GM13977 (cell line): ENCODE results near the gene TEKT1.
"Not testable (repeated sequence)": the region's sequence is repeated elsewhere in the genome, so short reads cannot be mapped to it uniquely, and the experiment has no call there.

Experiments used
- DNase-seq: peaks from one replicate; pipeline ENCODE4 v3.0.0; 2012; ENCODE audit warnings: low spot score
- in situ Hi-C: fragments of 300-500 bp; cut with MboI; formaldehyde crosslinking; loops from one replicate; pipeline ENCODE4 v1.12.0; 2022; ENCODE audit warnings: low sequenced_read_pairs, low pct_unique_long_range_greater_than_20kb, mixed read lengths, inconsistent platforms; ENCODE audit not compliant: unreplicated experiment
- TF ChIP-seq, protein P1 (sequence below): IDR thresholded peaks from 2 replicates; pipeline ENCODE4 v1.5.1; 2012; ENCODE audit warnings: mild to moderate bottlenecking, control low read depth; ENCODE audit not compliant: insufficient read depth; ENCODE audit errors: extremely low read depth, missing control alignments

The TEKT1 gene

DNA sequence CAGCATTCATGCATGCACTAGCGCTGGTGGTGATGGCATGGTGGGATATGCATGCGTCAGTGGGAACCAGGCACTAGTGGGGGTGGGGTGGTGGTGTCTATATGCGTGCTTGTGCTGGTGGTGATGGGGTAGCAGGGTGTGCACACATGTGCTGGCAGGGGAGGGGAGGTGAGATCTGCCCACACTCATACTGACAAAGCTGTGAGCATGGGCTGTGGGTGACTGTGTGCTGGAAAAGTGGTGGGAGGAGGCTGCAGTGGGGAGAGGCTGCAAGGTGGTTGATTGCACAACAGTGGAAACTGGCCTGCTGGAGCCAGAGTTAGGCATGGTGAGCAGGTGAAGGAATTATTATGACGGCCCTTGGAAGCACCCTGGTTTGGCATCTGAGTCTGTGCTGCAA lies 31.3 kb upstream of the TEKT1 start:
- in situ Hi-C loops = no loop called here
- no peak for DNase-seq
- TF ChIP-seq, protein P1, sequence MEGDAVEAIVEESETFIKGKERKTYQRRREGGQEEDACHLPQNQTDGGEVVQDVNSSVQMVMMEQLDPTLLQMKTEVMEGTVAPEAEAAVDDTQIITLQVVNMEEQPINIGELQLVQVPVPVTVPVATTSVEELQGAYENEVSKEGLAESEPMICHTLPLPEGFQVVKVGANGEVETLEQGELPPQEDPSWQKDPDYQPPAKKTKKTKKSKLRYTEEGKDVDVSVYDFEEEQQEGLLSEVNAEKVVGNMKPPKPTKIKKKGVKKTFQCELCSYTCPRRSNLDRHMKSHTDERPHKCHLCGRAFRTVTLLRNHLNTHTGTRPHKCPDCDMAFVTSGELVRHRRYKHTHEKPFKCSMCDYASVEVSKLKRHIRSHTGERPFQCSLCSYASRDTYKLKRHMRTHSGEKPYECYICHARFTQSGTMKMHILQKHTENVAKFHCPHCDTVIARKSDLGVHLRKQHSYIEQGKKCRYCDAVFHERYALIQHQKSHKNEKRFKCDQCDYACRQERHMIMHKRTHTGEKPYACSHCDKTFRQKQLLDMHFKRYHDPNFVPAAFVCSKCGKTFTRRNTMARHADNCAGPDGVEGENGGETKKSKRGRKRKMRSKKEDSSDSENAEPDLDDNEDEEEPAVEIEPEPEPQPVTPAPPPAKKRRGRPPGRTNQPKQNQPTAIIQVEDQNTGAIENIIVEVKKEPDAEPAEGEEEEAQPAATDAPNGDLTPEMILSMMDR = no peak

DNA sequence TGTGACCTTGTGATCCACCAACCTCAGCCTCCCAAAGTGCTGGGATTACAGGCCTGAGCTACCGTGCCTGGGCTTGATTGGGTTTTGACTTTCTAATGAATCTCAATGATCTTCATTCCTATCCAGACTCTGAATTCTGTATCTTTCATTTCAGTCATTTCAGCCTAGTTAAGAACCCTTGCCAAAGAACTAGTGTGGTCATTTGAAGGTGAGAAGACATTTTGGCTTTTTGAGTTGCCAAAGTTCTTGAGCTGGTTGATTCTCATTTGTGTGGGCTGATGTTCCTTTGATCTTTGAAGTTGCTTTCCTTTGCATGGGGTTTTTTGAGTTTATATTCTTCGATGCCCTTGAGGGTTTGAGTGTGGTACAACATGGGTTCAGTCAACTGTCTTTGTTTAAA lies 30.6 kb upstream of the TEKT1 start:
- DNase-seq = no peak
- in situ Hi-C loops = no loop called here
- TF ChIP-seq, protein P1 = no peak

DNA sequence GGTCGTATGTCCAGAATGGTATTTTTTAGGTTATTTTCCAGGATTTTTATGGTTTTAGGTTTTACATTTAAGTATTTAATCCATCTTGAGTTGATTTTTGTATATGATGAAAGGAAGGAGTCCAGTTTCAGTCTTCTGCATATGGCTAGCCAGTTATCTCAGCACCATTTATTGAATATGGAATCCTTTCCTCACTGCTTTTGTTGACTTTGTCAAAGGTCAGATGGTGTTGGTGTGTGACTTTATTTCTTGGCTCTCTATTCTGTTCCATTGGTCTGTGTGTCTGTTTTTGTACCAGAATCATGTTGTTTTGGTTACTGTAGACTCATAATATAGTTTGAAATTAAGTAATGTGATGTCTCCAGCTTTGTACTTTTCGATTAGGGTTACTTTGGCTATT lies 26.4 kb upstream of the TEKT1 start:
- DNase-seq = no peak
- TF ChIP-seq, protein P1 = no peak
- in situ Hi-C loops = no loop called here

DNA sequence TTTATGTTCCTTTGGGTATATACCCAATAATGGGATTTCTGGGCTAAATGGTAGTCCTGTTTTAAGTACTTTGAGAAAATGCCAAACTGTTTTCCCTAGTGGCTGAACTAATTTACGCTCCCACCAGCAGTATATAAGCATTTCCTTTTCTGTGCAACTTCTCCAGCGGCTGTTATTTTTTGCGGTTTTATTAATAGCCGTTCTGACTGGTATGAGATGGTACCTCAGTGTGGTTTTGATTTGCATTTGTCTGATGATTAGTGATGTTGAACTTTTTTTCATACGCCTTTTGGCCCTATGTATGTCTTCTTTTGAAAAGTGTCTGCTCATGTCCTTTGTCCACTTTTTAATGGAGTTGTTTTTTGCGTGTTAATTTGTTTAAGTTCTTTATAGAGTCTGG lies 25.8 kb upstream of the TEKT1 start:
- DNase-seq = no peak
- TF ChIP-seq, protein P1 = no peak
- in situ Hi-C loops = no loop called here

DNA sequence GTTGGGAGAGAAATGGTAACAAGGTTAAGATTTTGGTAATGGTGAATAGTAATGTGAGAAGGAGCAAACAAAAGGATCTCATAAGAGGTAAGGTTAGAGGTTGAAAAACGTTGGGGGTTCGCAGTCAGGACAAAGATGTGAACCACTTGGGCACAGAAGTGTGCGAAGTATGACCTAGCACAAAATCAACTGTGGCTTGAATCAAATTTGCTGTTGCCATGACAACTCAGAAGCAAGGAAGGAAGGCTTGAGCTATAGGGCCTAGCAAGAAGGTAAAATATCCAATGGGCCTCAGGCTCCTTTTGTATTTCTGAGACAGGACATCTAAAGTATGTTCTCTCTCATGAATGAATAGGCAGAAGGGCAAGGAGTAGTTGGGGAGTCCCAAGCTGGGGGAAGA lies 24.5 kb upstream of the TEKT1 start:
- in situ Hi-C loops = no loop called here
- DNase-seq = no peak
- TF ChIP-seq, protein P1 = no peak

DNA sequence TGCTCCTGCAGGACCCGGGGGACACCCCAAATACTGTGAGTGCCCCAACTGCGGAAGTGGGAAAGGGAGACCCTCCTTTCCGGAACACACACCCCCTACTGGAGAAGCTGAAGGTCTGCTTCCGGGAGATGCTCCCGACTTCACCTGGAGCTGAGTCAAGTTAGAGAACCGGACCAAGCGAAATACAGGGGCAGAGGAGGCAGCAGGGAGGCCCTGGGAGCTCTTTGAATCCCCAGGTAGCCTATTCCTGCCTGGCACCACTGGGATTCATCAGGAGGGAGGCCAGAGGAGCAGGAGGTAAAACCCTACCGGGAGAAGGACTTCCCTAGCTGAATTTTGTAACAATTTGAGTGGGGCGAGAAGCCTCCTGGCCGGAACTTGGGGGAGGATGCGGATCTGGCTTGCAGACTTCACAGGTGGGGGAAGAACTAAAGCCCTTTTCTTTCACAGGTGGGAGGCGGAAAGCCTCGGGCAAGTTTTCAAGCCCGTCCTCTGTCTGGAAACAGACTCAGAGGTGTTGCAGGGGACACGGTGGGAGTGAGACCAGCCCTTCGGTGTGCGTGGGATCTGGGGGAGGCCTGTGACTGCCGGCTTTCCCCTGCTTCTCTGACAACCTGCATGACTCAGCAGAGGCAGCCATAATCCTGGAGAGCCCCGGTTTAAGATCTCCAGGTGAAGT lies 22.4 kb upstream of the TEKT1 start:
- TF ChIP-seq, protein P1 = peak; percentile 34
- in situ Hi-C loops = no loop called here
- DNase-seq = no peak

DNA sequence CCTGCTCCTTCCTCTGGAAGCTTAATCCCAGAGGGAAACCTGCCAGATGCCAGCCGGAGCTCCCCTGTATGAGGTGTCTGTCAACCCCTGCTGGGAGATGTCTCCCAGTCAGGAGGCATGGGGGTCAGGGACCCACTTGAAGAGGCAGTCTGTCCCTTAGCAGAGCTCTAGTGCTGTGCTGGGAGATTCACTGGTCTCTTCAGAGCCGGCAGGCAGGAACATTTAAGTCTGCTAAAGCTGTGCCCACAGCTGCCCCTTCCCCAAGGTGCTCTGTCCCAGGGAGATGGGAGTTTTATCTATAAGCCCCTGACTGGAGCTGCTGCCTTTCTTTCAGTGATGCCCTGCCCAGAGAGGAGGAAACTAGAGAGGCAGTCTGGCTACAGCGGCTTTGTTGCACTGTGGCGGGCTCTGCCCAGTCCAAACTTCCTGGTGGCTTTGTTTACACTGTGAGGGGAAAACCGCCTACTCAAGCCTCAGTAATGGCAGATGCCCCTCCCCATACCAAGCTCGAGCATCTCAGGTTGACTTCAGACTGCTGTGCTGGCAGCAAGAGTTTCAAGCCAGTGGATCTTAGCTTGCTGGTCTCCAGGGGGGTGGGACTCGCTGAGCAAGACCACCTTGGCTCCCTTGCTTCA lies 17.1 kb upstream of the TEKT1 start:
- in situ Hi-C loops = loop anchor here (10.0 to 25.0 kb wide), 2 partner anchors 46 to 186 kb away; partner anchors contain the start of genes C17orf100 and MED31
- DNase-seq = not testable (repeated sequence)

DNA sequence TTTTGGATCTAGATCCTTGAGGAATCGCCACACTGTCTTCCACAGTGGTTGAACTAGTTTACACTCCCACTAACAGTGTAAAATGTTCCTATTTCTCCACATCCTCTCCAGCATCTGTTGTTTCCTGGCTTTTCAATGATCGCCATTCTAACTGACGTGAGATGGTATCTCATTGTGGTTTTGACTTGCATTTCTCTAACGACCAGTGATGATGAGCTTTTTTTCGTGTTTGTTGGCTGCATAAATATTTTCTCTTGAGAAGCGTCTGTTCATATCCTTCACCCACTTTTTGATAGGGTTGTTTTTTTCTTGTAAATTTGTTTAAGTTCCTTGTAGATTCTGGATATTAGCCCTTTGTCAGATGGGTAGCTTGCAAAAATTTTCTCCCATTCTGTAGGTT lies 14.6 kb upstream of the TEKT1 start:
- not testable (repeated sequence) for DNase-seq
- in situ Hi-C loops = loop anchor here (10.0 to 25.0 kb wide), 2 partner anchors 49 to 184 kb away; partner anchors contain the start of genes C17orf100 and MED31

DNA sequence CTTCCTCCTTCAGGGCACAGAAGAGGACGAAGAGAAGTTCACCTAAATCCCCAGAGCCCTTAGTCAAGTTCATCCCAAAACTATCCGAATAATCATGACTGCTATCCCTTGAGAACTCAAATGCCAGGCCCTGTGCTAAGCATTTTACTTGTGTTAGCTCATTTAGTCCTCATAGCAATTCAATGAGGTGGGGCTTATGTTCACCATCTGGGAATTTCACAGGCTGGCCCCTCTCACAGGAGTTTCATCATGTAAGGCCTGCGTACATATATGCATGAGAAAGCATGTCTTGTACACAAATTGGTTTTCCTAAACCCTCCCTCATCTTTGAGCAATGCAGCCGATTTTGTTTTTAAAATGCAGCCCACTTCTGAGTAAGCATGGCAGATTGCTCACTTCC lies 12.9 kb upstream of the TEKT1 start:
- DNase-seq = not testable (repeated sequence)
- in situ Hi-C loops = loop anchor here (10.0 to 25.0 kb wide), 2 partner anchors 50 to 182 kb away; partner anchors contain the start of genes C17orf100 and MED31
